ENCODE measurements around the gene PIM2.

PIM2 gene

GRCh38 chrX:48924270-48924669 lies 5.4 kb upstream of the PIM2 start:
- TF ChIP-seq POLR2AphosphoS5 (IDR thresholded peaks at IDR 0.05; ENCODE audit: low read depth, low read length), result no peak
- TF ChIP-seq FOXP2 (optimal IDR thresholded peaks at IDR 0.05; ENCODE audit: borderline replicate concordance, extremely low read depth, extremely low read length, insufficient read depth), result no peak
- no peak for TF ChIP-seq SIN3A (IDR thresholded peaks at IDR 0.05; ENCODE audit: borderline replicate concordance, insufficient read depth, low read length)
- TF ChIP-seq TAF1 (IDR thresholded peaks at IDR 0.05; ENCODE audit: borderline replicate concordance, insufficient read depth, low read length), result no peak
- TF ChIP-seq REST (IDR thresholded peaks at IDR 0.05; ENCODE audit: insufficient read depth in 1 of 2, low read depth in 2 of 2, low read length in 2 of 2), result no peak

- no peak for TF ChIP-seq TAF1 (IDR thresholded peaks at IDR 0.05; ENCODE audit: borderline replicate concordance, insufficient read depth, low read length)
- no peak for TF ChIP-seq POLR2AphosphoS5 (IDR thresholded peaks at IDR 0.05; ENCODE audit: low read depth, low read length)
- no peak for TF ChIP-seq REST (IDR thresholded peaks at IDR 0.05; ENCODE audit: insufficient read depth in 1 of 2, low read depth in 2 of 2, low read length in 2 of 2)
- TF ChIP-seq SIN3A (IDR thresholded peaks at IDR 0.05; ENCODE audit: borderline replicate concordance, insufficient read depth, low read length), result no peak
- TF ChIP-seq FOXP2 (optimal IDR thresholded peaks at IDR 0.05; ENCODE audit: borderline replicate concordance, extremely low read depth, extremely low read length, insufficient read depth), result no peak
Measured at GRCh38 chrX:48923771-48924170, 4.9 kb upstream of the PIM2 start.

- no peak for TF ChIP-seq SIN3A (IDR thresholded peaks at IDR 0.05; ENCODE audit: borderline replicate concordance, insufficient read depth, low read length)
Measured at GRCh38 chrX:48920718-48921104, 1.9 kb upstream of the PIM2 start.

GRCh38 chrX:48919947-48920717 lies 1.3 kb upstream of the PIM2 start:
- no peak for TF ChIP-seq TAF1 (IDR thresholded peaks at IDR 0.05; ENCODE audit: borderline replicate concordance, insufficient read depth, low read length)
- TF ChIP-seq SIN3A (IDR thresholded peaks at IDR 0.05; ENCODE audit: borderline replicate concordance, insufficient read depth, low read length), result no peak
- TF ChIP-seq REST (IDR thresholded peaks at IDR 0.05; ENCODE audit: insufficient read depth in 1 of 2, low read depth in 2 of 2, low read length in 2 of 2), result no peak
- TF ChIP-seq POLR2AphosphoS5 (IDR thresholded peaks at IDR 0.05; ENCODE audit: low read depth, low read length), result no peak
- TF ChIP-seq FOXP2 (optimal IDR thresholded peaks at IDR 0.05; ENCODE audit: borderline replicate concordance, extremely low read depth, extremely low read length, insufficient read depth), result no peak

GRCh38 chrX:48919360-48919841 lies 577 bp upstream of the PIM2 start:
- TF ChIP-seq SIN3A (IDR thresholded peaks at IDR 0.05; ENCODE audit: borderline replicate concordance, insufficient read depth, low read length), result no peak
- TF ChIP-seq POLR2AphosphoS5 (IDR thresholded peaks at IDR 0.05; ENCODE audit: low read depth, low read length), result no peak
- no peak for TF ChIP-seq TAF1 (IDR thresholded peaks at IDR 0.05; ENCODE audit: borderline replicate concordance, insufficient read depth, low read length)
- no peak for TF ChIP-seq REST (IDR thresholded peaks at IDR 0.05; ENCODE audit: insufficient read depth in 1 of 2, low read depth in 2 of 2, low read length in 2 of 2)
- no peak for TF ChIP-seq FOXP2 (optimal IDR thresholded peaks at IDR 0.05; ENCODE audit: borderline replicate concordance, extremely low read depth, extremely low read length, insufficient read depth)

All from PFSK-1 (cell line).